ENCODE data around the gene NXT1.

DNA sequence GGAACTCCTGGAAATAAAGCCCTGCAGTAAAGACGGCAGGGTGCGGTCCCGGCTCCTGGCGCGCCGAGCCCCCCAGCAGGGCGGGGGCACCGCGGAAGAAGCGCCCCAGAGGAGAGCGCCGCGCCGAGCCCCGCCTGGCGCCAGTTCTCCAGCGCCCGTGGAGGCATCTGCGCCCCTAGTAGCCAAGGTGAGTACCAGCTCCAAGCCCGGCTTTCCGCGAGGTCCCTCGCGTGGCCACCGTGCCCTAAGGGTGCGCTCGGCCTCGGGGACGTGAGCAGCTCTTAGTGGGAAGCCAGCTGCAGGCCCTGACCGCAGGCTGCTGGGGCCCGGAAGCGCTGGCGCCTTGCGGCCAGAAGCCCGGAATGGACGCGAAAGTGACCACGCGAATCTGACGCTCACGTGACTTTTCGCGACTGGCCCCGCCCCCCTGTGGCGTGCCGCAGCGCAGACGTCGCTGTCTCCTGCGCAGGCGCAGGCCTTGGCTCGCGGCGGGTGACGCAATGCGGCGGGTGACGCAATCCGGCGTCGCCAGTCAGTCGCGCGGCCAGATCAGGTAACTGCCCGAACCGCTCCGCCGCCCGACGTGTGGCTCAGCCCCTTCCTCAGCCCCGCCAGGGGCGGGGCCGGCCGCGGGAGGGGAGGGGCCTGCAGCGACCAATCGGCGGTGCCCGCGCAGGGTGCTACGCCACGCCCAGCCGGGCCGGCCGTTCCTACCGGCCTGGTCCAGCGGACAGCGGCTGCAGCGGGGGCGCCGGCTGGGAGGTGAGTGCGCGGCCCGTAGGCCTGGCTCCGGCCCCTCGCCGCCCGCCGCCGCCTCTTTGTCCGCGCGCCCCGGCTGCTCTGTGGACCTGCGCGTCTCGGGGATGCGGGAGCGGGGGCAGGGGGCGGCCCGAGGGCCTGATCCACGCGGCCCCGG, 11.1 kb downstream of the NXT1 start, which contains the start of gene GZF1:
- TF ChIP-seq, protein P1, sequence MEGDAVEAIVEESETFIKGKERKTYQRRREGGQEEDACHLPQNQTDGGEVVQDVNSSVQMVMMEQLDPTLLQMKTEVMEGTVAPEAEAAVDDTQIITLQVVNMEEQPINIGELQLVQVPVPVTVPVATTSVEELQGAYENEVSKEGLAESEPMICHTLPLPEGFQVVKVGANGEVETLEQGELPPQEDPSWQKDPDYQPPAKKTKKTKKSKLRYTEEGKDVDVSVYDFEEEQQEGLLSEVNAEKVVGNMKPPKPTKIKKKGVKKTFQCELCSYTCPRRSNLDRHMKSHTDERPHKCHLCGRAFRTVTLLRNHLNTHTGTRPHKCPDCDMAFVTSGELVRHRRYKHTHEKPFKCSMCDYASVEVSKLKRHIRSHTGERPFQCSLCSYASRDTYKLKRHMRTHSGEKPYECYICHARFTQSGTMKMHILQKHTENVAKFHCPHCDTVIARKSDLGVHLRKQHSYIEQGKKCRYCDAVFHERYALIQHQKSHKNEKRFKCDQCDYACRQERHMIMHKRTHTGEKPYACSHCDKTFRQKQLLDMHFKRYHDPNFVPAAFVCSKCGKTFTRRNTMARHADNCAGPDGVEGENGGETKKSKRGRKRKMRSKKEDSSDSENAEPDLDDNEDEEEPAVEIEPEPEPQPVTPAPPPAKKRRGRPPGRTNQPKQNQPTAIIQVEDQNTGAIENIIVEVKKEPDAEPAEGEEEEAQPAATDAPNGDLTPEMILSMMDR (IDR thresholded peaks at IDR 0.05), result peak; percentile 26
- no peak for TF ChIP-seq EZH2 (IDR thresholded peaks at IDR 0.05; ENCODE audit: borderline replicate concordance, insufficient read depth, low read depth, low read length, poor library complexity, severe bottlenecking)

Data from B cell (primary cell).